Measurements from ENCODE around the gene CDK19. TPM values are rescaled to one million over a fixed set of nuclear protein-coding genes. Genes with fewer than 3 reads are reported as not detected.
"Not testable (repeated sequence)": the region's sequence is repeated elsewhere in the genome, so short reads cannot be mapped to it uniquely, and the experiment has no call there.

CDK19 gene
- total RNA-seq, 1 donor from 2014 or later: 34.4 TPM

- no peaks in the 10 kb centered on the region for H3K9me3 ChIP-seq (ENCODE audit: low read depth)
- H4K20me1 ChIP-seq (ENCODE audit: low read depth): no peaks in the 10 kb centered on the region
- peaks cover 2% of the 10 kb centered on the region for H3K9me3 Mint-ChIP-seq
- peaks cover 5% of the 10 kb centered on the region for H3K4me1 Mint-ChIP-seq
- no peaks in the 10 kb centered on the region for H3K27me3 ChIP-seq
- no peak for DNase-seq (ENCODE audit: low spot score)
- H3K4me2 ChIP-seq: no peak overlapping the region
- H3K36me3 ChIP-seq: no peaks in the 10 kb centered on the region
- no peaks in the 10 kb centered on the region for H3F3A ChIP-seq (ENCODE audit: low read depth)
- no peak overlapping the region for H3K4me3 Mint-ChIP-seq
- H3K79me2 ChIP-seq (ENCODE audit: low read depth): no peaks in the 10 kb centered on the region
- no peaks in the 10 kb centered on the region for H3K27me3 Mint-ChIP-seq (ENCODE audit: insufficient read depth, low read depth)
- no peak overlapping the region for H3K4me3 ChIP-seq
- H2AFZ ChIP-seq (replicated peaks): no peak overlapping the region
- no peak overlapping the region for H3K27ac Mint-ChIP-seq
- peaks cover 12% of the 10 kb centered on the region for H3K4me1 ChIP-seq
- H3K9ac ChIP-seq: no peak overlapping the region
- no peaks in the 10 kb centered on the region for H3K36me3 Mint-ChIP-seq
- TF ChIP-seq EZH2phosphoT487 (IDR thresholded peaks at IDR 0.05): no peak
- no peak for TF ChIP-seq EZH2 (IDR thresholded peaks at IDR 0.05)
- TF ChIP-seq CTCF (IDR thresholded peaks at IDR 0.05): no peak
- H3K27ac ChIP-seq: no peak overlapping the region
Observed at GRCh38 chr6:110590821-110591351, 224.4 kb downstream of the CDK19 start.

GRCh38 chr6:110589865-110590513 lies 225.3 kb downstream of the CDK19 start:
- Histone ChIP-seq H3K4me2 (no peak overlapping the region), H3K4me1 (peaks cover 12% of the 10 kb centered on the region), H4K20me1 (ENCODE audit: low read depth) (no peaks in the 10 kb centered on the region), H3K27ac (no peak overlapping the region), H3K9me3 (ENCODE audit: low read depth) (no peaks in the 10 kb centered on the region), H2AFZ (replicated peaks) (no peak overlapping the region), H3K36me3 (no peaks in the 10 kb centered on the region), H3F3A (ENCODE audit: low read depth) (no peaks in the 10 kb centered on the region), H3K27me3 (no peaks in the 10 kb centered on the region), H3K9ac (no peak overlapping the region), H3K79me2 (ENCODE audit: low read depth) (no peaks in the 10 kb centered on the region), H3K4me3 (no peak overlapping the region)
- DNase-seq (ENCODE audit: low spot score): no peak
- Mint-ChIP-seq H3K36me3 (no peaks in the 10 kb centered on the region), H3K9me3 (peaks cover 2% of the 10 kb centered on the region), H3K27ac (no peak overlapping the region), H3K27me3 (ENCODE audit: insufficient read depth, low read depth) (no peaks in the 10 kb centered on the region), H3K4me3 (no peak overlapping the region), H3K4me1 (peaks cover 5% of the 10 kb centered on the region)
- no peak for TF ChIP-seq EZH2 (IDR thresholded peaks at IDR 0.05)
- no peak for TF ChIP-seq CTCF (IDR thresholded peaks at IDR 0.05)
- TF ChIP-seq EZH2phosphoT487 (IDR thresholded peaks at IDR 0.05): no peak

- no peak overlapping the region for H3K4me3 Mint-ChIP-seq
- no peak overlapping the region for H3K9ac ChIP-seq
- H3K4me1 ChIP-seq: peaks cover under 1% of the 10 kb centered on the region
- no peaks in the 10 kb centered on the region for H3K36me3 Mint-ChIP-seq
- H3K4me3 ChIP-seq: no peak overlapping the region
- H3K9me3 ChIP-seq (ENCODE audit: low read depth): no peaks in the 10 kb centered on the region
- H4K20me1 ChIP-seq (ENCODE audit: low read depth): no peaks in the 10 kb centered on the region
- no peaks in the 10 kb centered on the region for H3K4me1 Mint-ChIP-seq
- no peaks in the 10 kb centered on the region for H3F3A ChIP-seq (ENCODE audit: low read depth)
- DNase-seq (ENCODE audit: low spot score): no peak
- H3K79me2 ChIP-seq (ENCODE audit: low read depth): no peaks in the 10 kb centered on the region
- no peak overlapping the region for H2AFZ ChIP-seq (replicated peaks)
- no peaks in the 10 kb centered on the region for H3K9me3 Mint-ChIP-seq
- no peaks in the 10 kb centered on the region for H3K36me3 ChIP-seq
- TF ChIP-seq EZH2 (IDR thresholded peaks at IDR 0.05): no peak
- no peak overlapping the region for H3K27ac ChIP-seq
- H3K27ac Mint-ChIP-seq: no peak overlapping the region
- H3K27me3 ChIP-seq: no peaks in the 10 kb centered on the region
- H3K27me3 Mint-ChIP-seq (ENCODE audit: insufficient read depth, low read depth): no peaks in the 10 kb centered on the region
- H3K4me2 ChIP-seq: no peak overlapping the region
Observed at GRCh38 chr6:110587328-110587727, 227.9 kb downstream of the CDK19 start.

- Histone ChIP-seq H3K4me3 (no peak overlapping the region), H3K4me2 (no peak overlapping the region), H4K20me1 (ENCODE audit: low read depth) (no peaks in the 10 kb centered on the region), H3K9me3 (ENCODE audit: low read depth) (peaks cover 5% of the 10 kb centered on the region), H3F3A (ENCODE audit: low read depth) (no peaks in the 10 kb centered on the region), H3K9ac (no peak overlapping the region), H3K4me1 (no peaks in the 10 kb centered on the region), H3K27ac (no peak overlapping the region), H3K27me3 (no peaks in the 10 kb centered on the region), H2AFZ (replicated peaks) (peak overlapping the region; percentile 1), H3K36me3 (no peaks in the 10 kb centered on the region), H3K79me2 (ENCODE audit: low read depth) (no peaks in the 10 kb centered on the region)
- Mint-ChIP-seq H3K9me3 (peaks cover 3% of the 10 kb centered on the region), H3K4me1 (no peaks in the 10 kb centered on the region), H3K4me3 (no peak overlapping the region), H3K27ac (no peak overlapping the region), H3K36me3 (no peaks in the 10 kb centered on the region), H3K27me3 (ENCODE audit: insufficient read depth, low read depth) (peaks cover 4% of the 10 kb centered on the region)
- TF ChIP-seq EZH2 (IDR thresholded peaks at IDR 0.05) (no peak), CTCF (IDR thresholded peaks at IDR 0.05) (no peak), EZH2phosphoT487 (IDR thresholded peaks at IDR 0.05) (no peak)
- no peak for DNase-seq (ENCODE audit: low spot score)
Observed at GRCh38 chr6:110581679-110582078, 233.6 kb downstream of the CDK19 start.

GRCh38 chr6:110577596-110578167 lies 237.6 kb downstream of the CDK19 start:
- not testable (repeated sequence) for H3K9me3 Mint-ChIP-seq; H3K79me2 ChIP-seq (ENCODE audit: low read depth); H3K27me3 Mint-ChIP-seq (ENCODE audit: insufficient read depth, low read depth); H2AFZ ChIP-seq (replicated peaks); DNase-seq (ENCODE audit: low spot score); H3K36me3 ChIP-seq; H3K27me3 ChIP-seq; H3K4me3 Mint-ChIP-seq; H3K4me1 ChIP-seq; H3K4me2 ChIP-seq; H3K4me1 Mint-ChIP-seq; H3K9me3 ChIP-seq (ENCODE audit: low read depth); H3K27ac ChIP-seq; H3F3A ChIP-seq (ENCODE audit: low read depth); H3K9ac ChIP-seq; H3K27ac Mint-ChIP-seq; H3K36me3 Mint-ChIP-seq; H4K20me1 ChIP-seq (ENCODE audit: low read depth); H3K4me3 ChIP-seq
